CD4-positive, alpha-beta T cell (primary cell): ENCODE data around the gene SHISA4. TPM values are rescaled to one million over a fixed set of nuclear protein-coding genes. Genes with fewer than 3 reads are reported as not detected.

Experiments
- ATAC-seq: fragments of 200-7000 bp; cut with Tn5 transposase; one replicate; pipeline ENCODE4 v1.10.0; 2022; ENCODE audit warnings: mild to moderate bottlenecking; ENCODE audit not compliant: poor library complexity
- CTCF ChIA-PET: fragments of 350-600 bp; sonication (Branson Sonifier 250); formaldehyde crosslinking; loops from one replicate; lab custom pipeline; 2021; ENCODE audit warnings: antibody characterized with exemption, inconsistent platforms; lab: Charles Lee
- POLR2A ChIA-PET: fragments of 350-600 bp; sonication (Branson Sonifier 250); formaldehyde crosslinking; loops from one replicate; lab custom pipeline; 2021; ENCODE audit warnings: antibody characterized with exemption, inconsistent platforms; lab: Charles Lee
- DNase-seq, 14 experiments: peaks; one replicate each; pipeline ENCODE4 v3.0.0-alpha.2; 2013 to 2020; ENCODE audit warnings: mixed read lengths in 2 of 14
- H3K27ac ChIP-seq, 2 donors: one replicate each; pipeline versions ENCODE4 v1.5.1 to v1.7.0; 2013; ENCODE audit warnings: low read length in 2 of 2, low read depth in 1 of 2, mild to moderate bottlenecking in 1 of 2
- H3K27me3 ChIP-seq, 2 experiments: 1 replicate in 1 of 2; 2 replicates in 1 of 2; pipeline versions ENCODE4 v1.6.1 to v1.7.0; 2013; ENCODE audit warnings: low read length in 2 of 2, control low read depth in 1 of 2, mild to moderate bottlenecking in 1 of 2, moderate library complexity in 1 of 2; ENCODE audit not compliant: insufficient read depth in 2 of 2, control insufficient read depth in 1 of 2
- H3K36me3 ChIP-seq: one replicate; pipeline ENCODE4 v1.6.1; 2013; ENCODE audit warnings: low read length, control low read depth; ENCODE audit not compliant: insufficient read depth
- H3K4me1 ChIP-seq: one replicate; pipeline ENCODE4 v1.6.1; 2013; ENCODE audit warnings: low read length, control low read depth; ENCODE audit not compliant: insufficient read depth
- H3K4me3 ChIP-seq: one replicate; pipeline ENCODE4 v1.5.1; 2013; ENCODE audit warnings: mild to moderate bottlenecking, low read length, moderate library complexity
- H3K9me3 ChIP-seq, 2 experiments: 1 replicate in 1 of 2; 2 replicates in 1 of 2; pipeline versions ENCODE4 v1.6.1 to v1.7.0; 2013; ENCODE audit warnings: low read length in 2 of 2, mild to moderate bottlenecking in 2 of 2, control low read depth in 1 of 2, moderate library complexity in 1 of 2; ENCODE audit not compliant: control insufficient read depth in 1 of 2, insufficient read depth in 1 of 2
- H3K27ac Mint-ChIP-seq: one replicate; pipeline ENCODE4 v1.8.0; 2020; ENCODE audit warnings: mixed read lengths
- H3K27me3 Mint-ChIP-seq: one replicate; pipeline ENCODE4 v1.8.0; 2021; ENCODE audit warnings: mixed read lengths
- H3K36me3 Mint-ChIP-seq: one replicate; pipeline ENCODE4 v1.8.0; 2021; ENCODE audit warnings: low read depth, mixed read lengths
- H3K4me1 Mint-ChIP-seq: one replicate; pipeline ENCODE4 v1.8.0; 2021; ENCODE audit warnings: low read depth, mixed read lengths
- H3K4me3 Mint-ChIP-seq: one replicate; pipeline ENCODE4 v1.8.0; 2020; ENCODE audit warnings: mild to moderate bottlenecking, mixed read lengths
- H3K9me3 Mint-ChIP-seq: one replicate; pipeline ENCODE4 v1.8.0; 2020; ENCODE audit warnings: mixed read lengths
- CTCF ChIP-seq: fragments of 200-600 bp; IDR thresholded peaks from one replicate; pipeline ENCODE4 v1.8.0; 2022; ENCODE audit warnings: antibody characterized with exemption, mild to moderate bottlenecking
- intact Hi-C, 2 experiments: fragments of 100-400 bp; cut with DNase I in 1 of 2; cut with micrococcal nuclease in 1 of 2; formaldehyde crosslinking; loops; one replicate each; pipeline versions ENCODE4 v1.15.1 to v1.9.0; 2023 to 2025; cut with DNase I, micrococcal nuclease
- total RNA-seq, 174 experiments: library from RNA in 2 of 174; stranded (reverse) in 2 of 174; gene quantifications; one replicate each; pipeline ENCODE4 v1.2.3 and lab custom pipeline; 2021 to 2026

SHISA4 gene
- total RNA-seq, 2 experiments from 2014 or later, result 0.19 TPM; not detected in 1

- DNase-seq (no peak), ATAC-seq (no peak)
- no peaks in the 10 kb centered on the region for H3K36me3 Mint-ChIP-seq
- TF ChIP-seq CTCF, result no peak
- H3K9me3 Mint-ChIP-seq, result no peaks in the 10 kb centered on the region
- Histone ChIP-seq H3K4me1 (peaks cover 11% of the 10 kb centered on the region), H3K27ac (no peak overlapping the region), H3K9me3 (peaks cover 0 to 14% of the 10 kb centered on the region in 2 experiments), H3K36me3 (no peaks in the 10 kb centered on the region), H3K27me3 (peaks cover 15 to 29% of the 10 kb centered on the region in 2 experiments), H3K4me3 (no peak overlapping the region)
- H3K27me3 Mint-ChIP-seq, result peaks cover 55% of the 10 kb centered on the region
- CTCF ChIA-PET, result interaction anchor here (1.6 to 2.7 kb wide), 2 partner anchors 14 to 105 kb away, joined by 4 to 11 read pairs; no protein-coding TSS in a partner anchor
- H3K27ac Mint-ChIP-seq, result no peak overlapping the region
- intact Hi-C loops, result loop anchor here (5.0 kb wide), 2 partner anchors 63 to 243 kb away; partner anchors contain the start of gene TIMM17A (in 2 of the 2)
- POLR2A ChIA-PET, result interaction anchor here (1.4 kb wide), 1 partner anchor 61 kb away, joined by 4 read pairs; the partner anchor contains the start of gene TIMM17A
- H3K4me3 Mint-ChIP-seq, result no peak overlapping the region
- H3K4me1 Mint-ChIP-seq, result peaks cover 10% of the 10 kb centered on the region
These were observed 5.8 kb downstream of the SHISA4 start for GRCh38 chr1:201894343-201895119.

- TF ChIP-seq CTCF, result no peak
- ChIA-PET POLR2A (interaction anchor here (0.6 to 1.6 kb wide), 6 partner anchors 14 to 131 kb away, joined by 3 to 4 read pairs (median 4); partner anchors contain the start of genes IPO9, RNPEP and TIMM17A), CTCF (interaction anchor here (0.6 to 2.7 kb wide), 19 partner anchors 9 to 240 kb away, joined by 3 to 19 read pairs (median 4); partner anchors contain the start of genes LMOD1, RNPEP and TIMM17A)
- no peaks in the 10 kb centered on the region for H3K9me3 Mint-ChIP-seq
- DNase-seq, result no peak
- H3K36me3 ChIP-seq, result no peaks in the 10 kb centered on the region
- H3K4me1 Mint-ChIP-seq, result peaks cover 7% of the 10 kb centered on the region
- H3K4me3 Mint-ChIP-seq, result no peak overlapping the region
- H3K27ac ChIP-seq, result no peak overlapping the region
- H3K36me3 Mint-ChIP-seq, result no peaks in the 10 kb centered on the region
- peaks cover 10 to 23% of the 10 kb centered on the region in 2 experiments for H3K27me3 ChIP-seq
- H3K27ac Mint-ChIP-seq, result no peak overlapping the region
- intact Hi-C loops, result loop anchor here (5.0 kb wide), 2 partner anchors 62 to 242 kb away; partner anchors contain the start of gene TIMM17A (in 2 of the 2)
- peaks cover 53% of the 10 kb centered on the region for H3K27me3 Mint-ChIP-seq
- ATAC-seq, result no peak
- H3K4me3 ChIP-seq, result no peak overlapping the region
- H3K9me3 ChIP-seq, result peaks cover 0 to 12% of the 10 kb centered on the region in 2 experiments
- peaks cover 9% of the 10 kb centered on the region for H3K4me1 ChIP-seq
These were observed 6.5 kb downstream of the SHISA4 start for GRCh38 chr1:201895120-201895665.
